ENCODE measurements around the gene MVB12B. TPM values are rescaled to one million over a fixed set of nuclear protein-coding genes. Genes with fewer than 3 reads are reported as not detected.

The MVB12B gene
- total RNA-seq, 1 donor from 2014 or later, result 0.49 TPM

DNA sequence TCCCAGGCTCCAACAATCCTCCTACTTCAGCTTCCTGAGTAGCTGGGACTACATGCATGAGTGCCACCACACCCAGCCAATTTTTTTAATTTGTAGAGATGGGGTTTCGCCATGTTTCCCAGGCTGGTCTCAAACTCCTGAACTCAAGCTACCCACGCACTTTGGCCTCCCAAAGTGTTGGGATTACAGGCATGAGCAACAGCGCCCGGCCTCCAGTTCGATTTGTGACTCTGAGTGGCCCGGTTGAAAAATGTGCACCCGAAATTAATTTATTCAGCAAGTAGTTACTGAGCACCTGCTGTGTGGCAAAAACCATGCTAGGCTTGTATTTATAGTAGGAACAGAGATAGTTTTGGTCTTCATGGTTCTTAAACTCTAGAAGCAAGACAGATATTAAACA, 58.3 kb downstream of the MVB12B start:
- Mint-ChIP-seq H3K9me3 (no peaks in the 10 kb centered on the region), H3K4me1 (peaks cover 5% of the 10 kb centered on the region)
- intact Hi-C loops (cut with micrococcal nuclease), result no loop called here

DNA sequence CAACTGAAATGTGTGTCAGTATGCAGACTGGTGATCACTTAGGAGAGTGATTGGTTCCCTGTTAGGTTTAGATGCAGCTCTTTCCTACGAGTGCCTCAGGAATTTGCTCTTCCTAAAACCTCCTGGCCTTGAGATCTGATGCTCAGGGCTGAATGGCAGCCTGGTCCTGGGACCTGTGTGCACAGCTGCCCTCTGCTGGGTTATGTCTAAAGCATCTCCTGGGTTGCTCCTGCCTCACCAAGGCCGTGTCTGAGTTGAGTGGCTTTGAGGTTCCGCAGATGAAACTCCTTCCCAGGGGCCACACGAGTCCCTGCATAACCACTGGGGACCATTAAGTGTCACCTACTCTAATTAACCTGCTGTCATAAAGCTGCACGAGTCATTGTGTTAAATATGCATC, 59.5 kb downstream of the MVB12B start:
- H3K36me3 Mint-ChIP-seq (ENCODE audit: low read depth), result no peaks in the 10 kb centered on the region
- peaks cover 7% of the 10 kb centered on the region for H3K4me1 Mint-ChIP-seq
- H3K27me3 Mint-ChIP-seq, result peaks cover 9% of the 10 kb centered on the region
- DNase-seq, result no peak
- H3K4me3 Mint-ChIP-seq, result no peak overlapping the region
- H3K27ac Mint-ChIP-seq, result no peak overlapping the region
- intact Hi-C loops (cut with micrococcal nuclease), result no loop called here
- H3K9me3 Mint-ChIP-seq, result no peaks in the 10 kb centered on the region

More for the DNA sequence above, 58.3 kb downstream of the MVB12B start:
- Mint-ChIP-seq H3K27me3 (peaks cover 9% of the 10 kb centered on the region), H3K4me3 (no peak overlapping the region), H3K27ac (no peak overlapping the region), H3K36me3 (ENCODE audit: low read depth) (no peaks in the 10 kb centered on the region)
- no peak for DNase-seq

DNA sequence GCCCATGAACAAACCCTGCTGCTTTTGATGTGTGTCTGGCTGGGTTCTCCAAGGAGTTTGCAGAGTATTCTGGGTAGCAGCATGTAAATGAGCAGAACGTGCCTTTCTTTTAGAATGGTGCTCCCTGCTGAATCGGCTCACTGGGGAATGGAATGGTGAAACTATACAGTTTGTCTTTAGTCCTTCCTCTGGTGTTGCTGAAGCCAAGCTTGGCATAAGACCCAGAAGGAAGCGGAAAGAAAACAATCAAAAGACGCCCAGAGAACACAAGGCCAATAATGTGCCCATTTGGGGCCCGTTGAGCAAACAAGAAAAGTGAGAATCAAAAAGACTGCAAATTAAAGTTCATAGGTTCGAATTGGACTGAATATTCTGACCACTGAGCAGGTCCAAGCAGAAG, 60.1 kb downstream of the MVB12B start:
- no peak for DNase-seq
- Mint-ChIP-seq H3K27me3 (peaks cover 9% of the 10 kb centered on the region), H3K27ac (no peak overlapping the region), H3K4me1 (peaks cover 9% of the 10 kb centered on the region), H3K4me3 (no peak overlapping the region), H3K36me3 (ENCODE audit: low read depth) (no peaks in the 10 kb centered on the region), H3K9me3 (no peaks in the 10 kb centered on the region)
- intact Hi-C loops (cut with micrococcal nuclease), result no loop called here

DNA sequence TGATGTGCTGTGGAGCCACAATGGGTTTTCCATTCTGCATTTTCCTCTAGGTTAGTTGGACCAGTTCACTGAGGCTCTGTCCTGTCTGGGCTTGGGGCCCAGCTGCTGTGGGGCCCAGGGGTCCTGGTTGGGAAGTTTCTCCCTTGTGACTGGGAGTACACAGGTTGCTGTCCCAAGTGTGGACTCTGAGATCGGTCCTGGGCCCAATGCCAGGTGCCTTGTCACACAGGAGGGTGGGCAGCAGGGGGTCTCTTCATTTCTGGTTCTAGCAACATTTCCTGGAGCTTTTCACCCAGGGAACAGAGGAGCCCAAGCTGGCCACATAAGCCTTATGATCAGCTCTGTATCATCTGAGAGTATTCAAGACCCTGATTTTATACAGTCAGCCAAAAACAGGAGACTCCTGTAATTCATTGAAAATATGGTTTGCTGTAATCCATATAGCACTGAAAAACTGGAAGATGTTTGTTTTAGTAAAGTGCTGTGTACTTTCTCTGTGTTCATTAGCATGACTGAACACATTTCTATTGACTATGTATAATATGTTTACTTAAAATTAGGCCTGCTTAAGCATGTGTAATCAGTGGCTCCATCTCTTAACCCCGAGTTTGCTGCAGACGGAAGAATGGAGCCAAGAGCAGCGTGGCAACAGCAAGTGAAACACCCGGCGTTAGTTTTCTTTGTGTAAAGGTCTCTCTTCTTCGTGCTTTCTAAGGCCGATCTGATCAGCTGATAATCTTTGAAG, 62.5 kb downstream of the MVB12B start:
- H3K4me3 Mint-ChIP-seq, result no peak overlapping the region
- H3K36me3 Mint-ChIP-seq (ENCODE audit: low read depth), result no peaks in the 10 kb centered on the region
- H3K9me3 Mint-ChIP-seq, result no peaks in the 10 kb centered on the region
- intact Hi-C loops (cut with micrococcal nuclease), result no loop called here
- DNase-seq, result no peak
- H3K4me1 Mint-ChIP-seq, result peaks cover 11% of the 10 kb centered on the region
- no peak overlapping the region for H3K27ac Mint-ChIP-seq
- peaks cover 6% of the 10 kb centered on the region for H3K27me3 Mint-ChIP-seq

DNA sequence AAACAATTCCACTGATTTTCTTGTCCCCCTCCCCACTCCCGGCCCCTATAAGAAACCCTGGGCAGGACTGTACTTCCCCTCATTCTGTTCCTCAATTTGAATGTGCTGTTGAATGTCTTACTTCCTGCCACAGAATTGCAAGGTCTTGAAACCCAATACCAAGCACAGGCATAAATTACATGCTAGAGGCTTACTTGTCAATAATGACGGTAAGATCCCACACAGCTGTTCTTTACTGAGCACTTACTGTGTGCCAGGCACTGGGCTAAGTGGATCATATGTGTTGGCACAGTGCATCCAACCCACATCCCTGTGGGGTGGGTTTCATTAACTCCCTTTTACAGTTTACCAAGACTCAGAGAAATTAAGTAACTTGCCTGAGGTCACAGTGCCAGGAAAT, 63.4 kb downstream of the MVB12B start:
- intact Hi-C loops (cut with micrococcal nuclease), result no loop called here
- H3K4me3 Mint-ChIP-seq, result no peak overlapping the region
- H3K9me3 Mint-ChIP-seq, result no peaks in the 10 kb centered on the region
- H3K36me3 Mint-ChIP-seq (ENCODE audit: low read depth), result no peaks in the 10 kb centered on the region
- H3K27me3 Mint-ChIP-seq, result peaks cover 6% of the 10 kb centered on the region
- no peak for DNase-seq
- no peak overlapping the region for H3K27ac Mint-ChIP-seq
- peaks cover 12% of the 10 kb centered on the region for H3K4me1 Mint-ChIP-seq

DNA sequence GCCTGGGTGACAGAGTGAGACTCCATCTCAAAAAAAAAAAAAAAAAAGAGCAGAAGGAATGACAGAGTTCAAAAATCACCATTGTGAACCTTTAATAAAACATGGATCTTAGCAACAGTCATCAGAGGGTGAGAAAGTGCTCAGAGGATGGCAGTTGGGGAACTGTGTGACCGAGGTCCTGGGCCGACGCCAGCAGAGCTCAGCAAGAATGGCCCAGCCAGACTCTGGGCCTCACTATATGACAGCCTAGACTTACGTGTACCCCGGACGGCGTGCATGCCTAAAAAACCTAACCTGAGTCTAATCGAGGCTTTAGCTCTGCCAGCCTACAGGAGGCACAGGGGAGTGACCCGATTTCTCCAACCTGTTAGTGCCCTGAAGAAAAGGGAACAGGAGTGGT, 64.3 kb downstream of the MVB12B start:
- H3K4me1 Mint-ChIP-seq, result peaks cover 20% of the 10 kb centered on the region

DNA sequence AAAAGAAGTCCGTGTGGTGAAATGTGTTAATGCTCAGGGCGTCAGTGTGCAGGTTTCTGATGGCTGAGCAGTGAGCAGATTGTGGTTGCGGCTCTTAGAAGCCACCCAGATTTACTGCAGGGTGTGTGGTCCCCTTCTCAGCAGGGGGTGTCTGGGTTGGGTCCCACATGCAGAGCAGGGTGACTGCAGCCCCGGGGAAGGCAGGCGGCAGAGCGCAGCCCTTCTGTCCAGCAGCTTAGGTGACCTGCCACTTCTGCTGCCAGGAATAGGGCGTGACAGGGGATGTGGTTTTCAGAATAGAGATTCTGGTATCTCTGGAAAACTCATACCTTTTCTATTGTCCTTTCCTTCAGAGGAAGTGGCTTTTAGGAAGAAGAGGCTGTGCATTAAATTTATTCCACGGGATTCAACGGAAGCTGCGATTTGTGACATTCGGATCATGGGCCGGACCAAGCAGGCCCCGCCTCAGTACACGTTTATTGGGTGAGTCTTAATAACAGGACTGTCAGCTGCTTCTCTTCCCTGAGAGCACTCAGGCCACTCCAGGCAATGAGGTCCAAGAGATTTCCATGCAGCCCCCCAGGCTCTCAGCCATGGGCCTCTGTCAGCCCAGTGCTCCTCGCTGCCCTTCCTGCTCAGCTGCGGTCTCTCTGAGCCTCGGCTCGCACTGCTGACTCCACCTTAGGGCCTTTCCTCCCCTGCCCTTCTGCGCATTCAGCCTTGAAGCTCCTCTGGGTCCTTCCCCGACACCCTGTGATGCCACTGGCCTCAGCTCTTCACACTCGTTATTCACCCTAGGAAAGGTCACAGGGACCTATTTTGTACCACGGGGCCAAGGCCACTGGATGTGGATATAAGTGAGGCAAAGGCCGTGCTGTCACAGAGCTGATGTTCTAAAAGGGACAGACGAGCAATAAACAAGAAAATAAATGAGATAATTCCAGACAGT, 65.4 kb downstream of the MVB12B start:
- intact Hi-C loops (cut with micrococcal nuclease), result no loop called here
- peaks cover 28% of the 10 kb centered on the region for H3K4me1 Mint-ChIP-seq

More for the DNA sequence above, 64.3 kb downstream of the MVB12B start:
- DNase-seq, result no peak
- Mint-ChIP-seq H3K27ac (no peak overlapping the region), H3K4me3 (no peak overlapping the region), H3K9me3 (no peaks in the 10 kb centered on the region), H3K36me3 (ENCODE audit: low read depth) (no peaks in the 10 kb centered on the region), H3K27me3 (peaks cover 6% of the 10 kb centered on the region)
- intact Hi-C loops (cut with micrococcal nuclease), result no loop called here

DNA sequence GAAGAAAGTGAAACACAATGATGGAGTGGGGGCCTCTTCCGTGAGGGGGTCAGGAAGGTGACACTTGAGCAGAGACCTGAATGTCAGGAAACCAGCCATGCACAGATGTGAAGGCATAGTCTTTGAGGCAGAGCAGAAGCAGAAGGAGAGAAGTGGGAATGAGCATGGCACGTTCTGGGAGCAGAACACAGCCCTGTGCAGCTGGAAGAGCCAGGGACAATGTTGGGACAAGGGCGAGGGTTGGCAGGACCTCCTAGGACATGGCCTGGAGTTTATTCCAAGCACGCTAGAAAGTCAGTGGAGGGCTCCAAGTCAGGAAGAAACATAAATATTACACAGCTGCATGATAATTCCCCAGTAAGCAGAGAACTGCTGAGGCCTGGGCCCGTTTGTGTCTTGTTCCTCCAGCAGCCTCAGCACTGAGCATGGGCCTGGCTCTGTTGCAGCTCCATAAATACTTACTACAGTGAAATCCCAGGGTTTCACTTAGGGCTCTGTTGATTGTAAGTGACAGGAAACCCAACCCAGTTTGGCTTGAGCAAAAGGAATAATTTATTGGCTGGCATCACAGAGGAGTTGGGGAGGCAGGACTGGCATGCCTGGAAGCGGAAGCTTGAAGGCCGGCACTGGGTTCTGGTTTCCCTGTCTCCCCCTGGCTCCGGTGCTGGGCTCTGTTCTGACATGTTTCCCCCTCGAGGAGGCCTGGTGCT, 66.2 kb downstream of the MVB12B start:
- Mint-ChIP-seq H3K27ac (no peak overlapping the region), H3K27me3 (peaks cover 3% of the 10 kb centered on the region), H3K36me3 (ENCODE audit: low read depth) (no peaks in the 10 kb centered on the region), H3K4me1 (peaks cover 35% of the 10 kb centered on the region), H3K4me3 (no peak overlapping the region), H3K9me3 (no peaks in the 10 kb centered on the region)
- DNase-seq, result no peak
- intact Hi-C loops (cut with micrococcal nuclease), result no loop called here

More for the DNA sequence above, 65.4 kb downstream of the MVB12B start:
- Mint-ChIP-seq H3K4me3 (no peak overlapping the region), H3K9me3 (no peaks in the 10 kb centered on the region), H3K27ac (no peak overlapping the region), H3K27me3 (peaks cover 6% of the 10 kb centered on the region), H3K36me3 (ENCODE audit: low read depth) (no peaks in the 10 kb centered on the region)
- no peak for DNase-seq

DNA sequence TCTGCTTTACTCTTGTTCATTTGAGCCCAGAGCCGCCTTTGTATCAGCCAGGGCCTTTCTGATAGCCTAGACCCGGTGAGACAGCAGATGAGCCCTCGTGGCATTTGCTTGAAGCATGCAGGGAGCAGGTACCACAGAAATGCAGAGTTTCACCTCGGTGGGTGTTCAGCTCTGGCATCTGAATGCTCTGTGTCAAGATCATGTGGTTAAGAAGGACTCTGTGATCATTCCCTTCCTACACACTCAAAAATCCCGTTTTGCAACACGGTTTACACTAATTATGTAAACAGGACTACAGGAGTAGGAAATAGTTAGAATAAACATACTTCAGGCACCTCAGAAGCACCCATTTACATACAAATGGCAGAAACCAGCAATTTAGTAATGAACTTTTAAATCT, 67.2 kb downstream of the MVB12B start:
- H3K4me1 Mint-ChIP-seq, result peaks cover 43% of the 10 kb centered on the region
- no peaks in the 10 kb centered on the region for H3K9me3 Mint-ChIP-seq
- H3K4me3 Mint-ChIP-seq, result no peak overlapping the region
- no peak overlapping the region for H3K27ac Mint-ChIP-seq
- H3K36me3 Mint-ChIP-seq (ENCODE audit: low read depth), result no peaks in the 10 kb centered on the region
- intact Hi-C loops (cut with micrococcal nuclease), result no loop called here
- DNase-seq, result no peak
- H3K27me3 Mint-ChIP-seq, result no peaks in the 10 kb centered on the region

DNA sequence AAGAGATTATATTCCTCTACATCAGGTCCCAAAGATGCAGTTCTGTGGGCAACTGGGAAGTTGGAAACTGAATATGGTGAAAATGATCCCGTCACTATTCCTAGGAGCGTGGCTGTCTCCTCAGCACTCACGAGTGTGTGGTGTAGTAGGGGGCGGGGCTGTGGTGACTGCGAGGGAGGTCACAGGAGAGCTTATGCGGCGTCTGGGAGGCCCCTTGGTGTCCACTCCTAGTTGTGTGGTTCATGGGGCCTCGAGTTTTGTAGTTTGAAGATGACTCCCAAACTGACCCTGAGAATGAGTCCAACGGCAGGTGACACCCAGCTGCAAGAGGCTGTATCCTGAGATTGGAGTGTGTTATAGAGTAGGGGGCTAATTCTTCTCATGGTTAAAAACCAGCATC, 68.2 kb downstream of the MVB12B start:
- H3K36me3 Mint-ChIP-seq (ENCODE audit: low read depth), result no peaks in the 10 kb centered on the region
- DNase-seq, result no peak
- intact Hi-C loops (cut with micrococcal nuclease), result loop anchor here (5.0 kb wide), 3 partner anchors 68 to 988 kb away; partner anchors contain the start of gene MVB12B
- no peak overlapping the region for H3K4me3 Mint-ChIP-seq
- H3K4me1 Mint-ChIP-seq, result peaks cover 42% of the 10 kb centered on the region
- peaks cover 5% of the 10 kb centered on the region for H3K27me3 Mint-ChIP-seq
- no peaks in the 10 kb centered on the region for H3K9me3 Mint-ChIP-seq
- no peak overlapping the region for H3K27ac Mint-ChIP-seq

DNA sequence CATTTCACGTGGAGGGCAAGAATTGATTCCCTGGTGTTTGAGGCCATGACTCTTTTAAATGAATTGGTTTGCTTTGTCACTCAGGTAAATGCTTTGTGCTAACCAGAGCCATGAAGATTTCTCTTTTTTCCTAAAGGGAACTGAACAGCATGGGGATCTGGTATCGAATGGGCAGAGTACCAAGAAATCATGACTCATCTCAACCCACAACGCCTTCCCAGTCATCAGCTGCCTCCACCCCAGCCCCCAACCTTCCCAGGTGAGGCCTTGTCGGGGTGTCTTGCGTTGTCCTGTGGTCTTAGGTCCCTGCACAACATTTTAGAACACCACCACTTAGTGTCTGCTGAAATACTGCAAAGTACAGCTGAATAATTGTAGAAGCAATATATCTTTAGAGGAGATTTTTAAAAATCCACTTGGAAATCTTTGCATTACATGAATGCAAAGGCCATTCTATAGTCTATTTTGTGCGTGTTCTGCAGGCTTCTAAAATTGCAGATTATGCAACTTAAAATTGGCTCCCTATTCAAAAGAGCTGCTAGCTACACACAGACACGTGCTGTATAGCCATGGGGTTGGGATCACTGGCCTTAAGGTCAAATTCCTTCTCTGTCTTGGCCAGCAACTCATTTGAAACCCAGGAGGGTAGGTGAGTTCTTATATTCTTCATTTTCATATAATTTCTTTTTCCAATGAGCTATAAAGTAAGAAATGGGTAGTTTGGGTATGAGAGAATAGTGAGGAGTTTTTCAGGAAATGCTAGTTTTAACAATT, 69.0 kb downstream of the MVB12B start:
- no peak overlapping the region for H3K4me3 Mint-ChIP-seq
- peaks cover 43% of the 10 kb centered on the region for H3K4me1 Mint-ChIP-seq
- H3K27ac Mint-ChIP-seq, result no peak overlapping the region
- intact Hi-C loops (cut with micrococcal nuclease), result loop anchor here (5.0 kb wide), 3 partner anchors 68 to 988 kb away; partner anchors contain the start of gene MVB12B
- H3K36me3 Mint-ChIP-seq (ENCODE audit: low read depth), result no peaks in the 10 kb centered on the region
- H3K27me3 Mint-ChIP-seq, result peaks cover 9% of the 10 kb centered on the region
- no peak for DNase-seq
- H3K9me3 Mint-ChIP-seq, result no peaks in the 10 kb centered on the region

DNA sequence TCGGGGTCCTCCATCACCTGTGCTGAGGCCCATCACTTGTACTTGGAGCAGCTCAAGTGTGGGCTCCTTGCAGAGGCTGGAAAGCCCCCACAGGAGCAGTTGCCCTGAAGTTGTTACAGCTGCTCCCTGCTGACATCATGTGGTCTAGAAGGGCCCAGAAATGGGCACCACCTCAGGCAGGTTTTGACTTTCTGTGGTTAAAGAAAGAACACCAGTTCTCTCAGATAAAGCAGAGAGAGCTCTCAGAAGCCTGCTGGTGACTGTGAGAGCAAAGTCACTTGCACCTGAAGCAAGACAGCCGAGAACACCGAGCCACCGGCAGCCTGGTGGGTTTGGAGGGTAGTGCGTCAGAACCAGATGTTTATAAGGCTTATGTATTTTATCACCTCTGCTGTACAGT, 70.4 kb downstream of the MVB12B start:
- Mint-ChIP-seq H3K27me3 (peaks cover 9% of the 10 kb centered on the region), H3K9me3 (no peaks in the 10 kb centered on the region), H3K36me3 (ENCODE audit: low read depth) (no peaks in the 10 kb centered on the region), H3K27ac (peak overlapping the region; percentile 77), H3K4me3 (peak overlapping the region; percentile 61), H3K4me1 (peaks cover 40% of the 10 kb centered on the region)
- intact Hi-C loops (cut with micrococcal nuclease), result loop anchor here (1.0 to 5.0 kb wide), 5 partner anchors 14 to 990 kb away; partner anchors contain the start of gene MVB12B
- DNase-seq, result peak; percentile 90
